GM10248 (cell line): ENCODE results near the gene CYB561.
"Not testable (repeated sequence)": the region's sequence is repeated elsewhere in the genome, so short reads cannot be mapped to it uniquely, and the experiment has no call there.

Experiments
- CTCF ChIA-PET: fragments of 300-600 bp; sonication (Branson Sonifier 250); formaldehyde crosslinking; extraction: SDS; loops from one replicate; lab custom pipeline; 2021; ENCODE audit warnings: antibody characterized with exemption; lab: Yijun Ruan, JAX
- POLR2A ChIA-PET: fragments of 350-650 bp; sonication (Branson Sonifier 250); formaldehyde crosslinking; extraction: SDS; loops from one replicate; lab custom pipeline; 2020; ENCODE audit warnings: antibody characterized with exemption; lab: Yijun Ruan, JAX
- DNase-seq: peaks from one replicate; pipeline ENCODE4 v3.0.0; 2012; ENCODE audit errors: extremely low spot score
- CTCF ChIP-seq: IDR thresholded peaks from 2 replicates; pipeline ENCODE4 v1.5.1; 2012; ENCODE audit warnings: mild to moderate bottlenecking, low read depth; ENCODE audit errors: extremely low read depth, missing control alignments, control extremely low read depth

Gene CYB561

GRCh38 chr17:63476459-63476853 is 30.4 kb upstream of the CYB561 start:
- no peak for DNase-seq
- CTCF ChIA-PET: interaction anchor here (0.6 to 9.3 kb wide), 4 partner anchors 12 to 50 kb away, joined by 3 to 224 read pairs (median 3); no protein-coding TSS in a partner anchor
- POLR2A ChIA-PET: no interaction called here
- TF ChIP-seq CTCF: no peak

- CTCF ChIA-PET: interaction anchor here (1.0 to 9.3 kb wide), 3 partner anchors 11 to 50 kb away, joined by 3 to 224 read pairs (median 3); no protein-coding TSS in a partner anchor
- TF ChIP-seq CTCF: no peak
- POLR2A ChIA-PET: no interaction called here
- no peak for DNase-seq
Measured at GRCh38 chr17:63475491-63476412, 29.6 kb upstream of the CYB561 start.

GRCh38 chr17:63474586-63475460 is 28.7 kb upstream of the CYB561 start:
- DNase-seq: no peak
- CTCF ChIA-PET: interaction anchor here (0.8 to 2.6 kb wide), 4 partner anchors 10 to 49 kb away, joined by 3 to 9 read pairs (median 3); no protein-coding TSS in a partner anchor
- POLR2A ChIA-PET: no interaction called here
- no peak for TF ChIP-seq CTCF

GRCh38 chr17:63474174-63474573 is 28.1 kb upstream of the CYB561 start:
- TF ChIP-seq CTCF: no peak
- DNase-seq: no peak
- ChIA-PET CTCF (interaction anchor here (2.6 kb wide), 1 partner anchor 48 kb away, joined by 9 read pairs; no protein-coding TSS in a partner anchor), POLR2A (no interaction called here)

- CTCF ChIA-PET: interaction anchor here (1.1 to 3.9 kb wide), 3 partner anchors 11 to 62 kb away, joined by 4 to 26 read pairs (median 5); no protein-coding TSS in a partner anchor
- POLR2A ChIA-PET, DNase-seq: not testable (repeated sequence)
Measured at GRCh38 chr17:63468099-63468498, 22.0 kb upstream of the CYB561 start.

- TF ChIP-seq CTCF: no peak
- POLR2A ChIA-PET: no interaction called here
- DNase-seq: no peak
- CTCF ChIA-PET: interaction anchor here (1.2 to 1.9 kb wide), 3 partner anchors 11 to 40 kb away, joined by 3 to 5 read pairs (median 3); no protein-coding TSS in a partner anchor
Measured at GRCh38 chr17:63464691-63465236, 18.7 kb upstream of the CYB561 start.
